GM12878 (cell line): Measurements from ENCODE around the gene NCAPH2.

Source experiments
- BACH1 ChIP-seq: fragments of 450-650 bp; IDR thresholded peaks from 2 replicates; pipeline ENCODE4 v1.6.1; 2017; ENCODE audit warnings: mild to moderate bottlenecking, borderline replicate concordance
- CEBPZ ChIP-seq: fragments of 150-350 bp; IDR thresholded peaks from 2 replicates; pipeline ENCODE4 v1.6.1; 2016; ENCODE audit warnings: low read depth, low read length
- E2F8 ChIP-seq: fragments of 450-650 bp; IDR thresholded peaks from 2 replicates; pipeline ENCODE4 v1.6.1; 2018; ENCODE audit warnings: mild to moderate bottlenecking, low read depth, moderate library complexity; ENCODE audit not compliant: partially characterized antibody
- JUND ChIP-seq: IDR thresholded peaks from 2 replicates; pipeline ENCODE4 v1.6.1; 2012; ENCODE audit warnings: low read depth, mild to moderate bottlenecking, low read length, improper control_type of control experiment, moderate library complexity
- MAX ChIP-seq: IDR thresholded peaks from 2 replicates; pipeline ENCODE4 v1.6.1; 2012; ENCODE audit warnings: low read depth, low read length, improper control_type of control experiment
- MEF2B ChIP-seq: fragments of 450-650 bp; IDR thresholded peaks from 2 replicates; pipeline ENCODE4 v1.6.1; 2018; ENCODE audit warnings: mild to moderate bottlenecking, moderate library complexity; ENCODE audit not compliant: partially characterized antibody, poor library complexity, severe bottlenecking
- NFIC ChIP-seq: IDR thresholded peaks from 2 replicates; pipeline ENCODE4 v1.6.1; 2012; ENCODE audit warnings: low read depth, mild to moderate bottlenecking, inconsistent platforms, low read length, moderate library complexity
- NRF1 ChIP-seq: conservative IDR thresholded peaks from 2 replicates; pipeline ENCODE4 v1.6.1; 2011; ENCODE audit warnings: mild to moderate bottlenecking, low read depth, low read length, improper control_type of control experiment
- USF1 ChIP-seq: IDR thresholded peaks from 2 replicates; pipeline ENCODE4 v1.6.1; 2011; ENCODE audit warnings: borderline replicate concordance, low read depth, mild to moderate bottlenecking, moderate library complexity, mixed read lengths, low read length; ENCODE audit not compliant: insufficient read depth; ENCODE audit errors: extremely low read length

- TF ChIP-seq MAX (no peak), USF1 (no peak), MEF2B (no peak), CEBPZ (no peak), BACH1 (no peak), NFIC (no peak), JUND (no peak), NRF1 (no peak), E2F8 (no peak)
Observed at GRCh38 chr22:50486561-50487289, 21.3 kb upstream of the NCAPH2 start, which contains the start of gene MIOX.
